NCI-H1048 (cell line): Measurements from ENCODE around the gene RNF39.
"Not testable (repeated sequence)": the region's sequence is repeated elsewhere in the genome, so short reads cannot be mapped to it uniquely, and the experiment has no call there.

Experiments used
- DNase-seq: peaks from one replicate; lab custom pipeline; 2025; lab: John Stamatoyannopoulos, UW

RNF39 gene

DNA sequence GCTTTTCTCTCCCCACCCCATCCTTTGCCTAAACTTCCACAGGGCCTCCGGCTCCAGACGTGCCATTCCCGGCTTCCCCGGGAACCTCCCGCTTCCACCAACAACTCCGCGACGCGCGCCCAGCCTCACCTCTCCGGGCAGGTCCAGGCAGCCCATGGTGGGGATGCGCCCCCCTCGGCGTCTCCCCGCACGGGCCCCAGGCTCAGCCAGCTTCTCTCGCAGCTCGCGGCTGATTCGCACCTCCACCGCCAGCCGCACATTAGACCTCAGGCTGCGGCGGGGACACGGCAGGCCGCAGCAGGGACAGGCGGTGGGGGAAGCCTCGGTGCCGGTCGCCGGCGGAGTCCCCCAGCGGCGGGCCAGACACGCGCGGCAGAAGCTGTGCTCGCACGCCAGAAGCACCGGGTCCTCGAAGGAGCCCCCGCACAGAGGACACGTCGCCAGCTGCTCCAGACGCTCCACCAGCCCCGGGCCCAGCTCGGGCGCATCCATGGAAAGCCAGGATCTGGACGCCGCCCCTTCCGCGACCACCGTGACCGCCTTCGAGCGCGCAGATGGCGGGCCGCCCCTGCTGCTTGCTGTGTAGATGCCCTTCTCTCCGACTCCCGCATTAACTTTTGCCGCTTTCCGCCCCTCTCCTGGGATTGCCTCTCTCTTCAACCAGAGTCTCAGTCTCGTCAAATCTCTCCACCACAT is at the start of gene RNF39:
TSS of gene RNF39 (minus strand) at position 676 of the 696 bp plus-strand sequence. CDS start at position 492, 184 bp downstream.
- no peak for DNase-seq

DNA sequence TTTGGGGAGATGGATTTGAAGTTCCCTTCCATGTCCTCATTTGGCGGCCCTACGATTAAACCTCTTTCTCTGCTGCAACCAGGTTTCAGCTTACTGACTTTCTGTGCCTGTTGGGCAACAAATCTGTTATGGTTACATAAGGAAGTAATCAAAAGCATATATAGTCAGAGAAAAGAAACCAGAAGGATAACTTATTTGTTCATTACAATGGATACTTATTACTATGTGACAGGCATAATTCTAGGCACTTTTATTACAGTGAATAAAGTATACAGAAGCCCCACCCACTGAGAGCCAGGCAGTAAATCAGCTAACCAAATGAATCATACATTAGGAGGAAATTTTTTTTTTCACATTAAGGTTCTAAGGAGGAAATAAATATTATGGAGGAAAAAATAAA is 46.9 kb upstream of the RNF39 start:
- DNase-seq, result no peak

GRCh38 chr6:30121446-30122366 is 46.1 kb upstream of the RNF39 start:
- DNase-seq, result no peak

GRCh38 chr6:30118691-30119090 is 43.1 kb upstream of the RNF39 start:
- not testable (repeated sequence) for DNase-seq

- DNase-seq, result no peak
Observed at GRCh38 chr6:30116724-30117123, 41.2 kb upstream of the RNF39 start.

GRCh38 chr6:30113841-30114240 is 38.3 kb upstream of the RNF39 start:
- no peak for DNase-seq

DNA sequence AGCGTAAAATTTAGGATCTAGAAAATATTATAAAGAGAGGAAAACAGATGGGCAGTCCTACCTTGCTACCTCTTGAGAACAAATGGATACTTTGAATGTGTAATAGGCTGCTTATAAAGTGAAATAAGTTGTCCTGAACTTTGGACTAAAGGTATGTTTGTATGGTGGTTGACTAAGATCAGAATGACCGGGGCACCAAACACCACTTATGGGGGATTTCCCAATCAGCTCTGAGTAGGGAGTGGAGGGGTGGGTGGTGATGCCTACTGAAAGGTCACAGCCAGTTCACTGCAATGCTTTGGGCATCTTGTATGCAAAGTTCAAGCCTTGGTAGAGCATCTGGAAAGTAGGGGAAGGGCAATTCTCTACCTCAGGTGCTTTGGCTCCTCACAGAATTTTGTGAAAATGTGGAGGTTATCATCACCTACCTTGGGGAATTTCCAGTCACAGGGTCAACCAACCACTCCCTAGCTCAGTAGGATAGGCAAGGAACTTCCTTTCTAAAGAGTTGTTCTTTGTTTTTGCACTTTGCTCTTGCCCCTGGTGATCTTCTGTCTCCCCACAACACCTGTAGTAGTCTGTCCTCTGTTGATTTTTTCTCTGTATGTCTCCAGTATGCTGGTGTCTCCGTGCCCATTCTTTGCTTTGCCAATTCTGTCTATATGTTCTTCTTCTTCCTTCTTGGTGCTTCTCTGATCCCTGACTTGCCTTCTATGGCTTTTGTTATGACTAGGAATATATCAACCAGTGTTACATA is 37.6 kb upstream of the RNF39 start, which contains the start of gene TRIM31:
TSS of gene TRIM31 (minus strand) at position 88 of the 757 bp plus-strand sequence. CDS start 285 bp downstream, outside the sequence.
- DNase-seq, result no peak

DNA sequence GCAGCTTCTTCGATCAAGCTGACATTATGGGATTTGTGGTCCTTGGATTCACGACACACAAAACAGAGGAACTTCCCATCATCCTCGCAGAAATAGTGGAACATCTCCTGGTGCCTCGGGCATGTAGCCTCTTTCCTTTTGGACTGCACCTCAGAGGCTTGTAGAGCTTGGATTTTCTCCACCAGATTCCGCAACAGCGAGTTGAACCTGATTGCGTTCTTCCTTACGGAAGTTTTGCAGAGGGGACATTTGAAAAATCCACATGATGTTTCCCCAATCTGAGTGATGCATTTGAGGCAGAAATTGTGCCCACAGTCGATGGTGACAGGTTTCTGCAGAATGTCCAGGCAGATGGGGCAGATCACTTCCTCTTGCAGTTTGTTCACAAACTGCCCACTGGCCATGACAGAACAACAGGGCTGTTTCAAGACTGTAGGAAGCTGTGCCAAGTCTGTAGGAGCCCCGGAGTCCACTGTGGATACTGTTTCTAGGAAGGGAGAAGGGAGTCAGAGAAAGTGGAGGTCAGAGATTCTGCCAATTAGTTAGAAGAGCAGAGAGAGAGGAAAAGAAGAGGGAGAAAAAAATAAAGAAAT is 36.9 kb upstream of the RNF39 start:
- DNase-seq, result no peak

DNA sequence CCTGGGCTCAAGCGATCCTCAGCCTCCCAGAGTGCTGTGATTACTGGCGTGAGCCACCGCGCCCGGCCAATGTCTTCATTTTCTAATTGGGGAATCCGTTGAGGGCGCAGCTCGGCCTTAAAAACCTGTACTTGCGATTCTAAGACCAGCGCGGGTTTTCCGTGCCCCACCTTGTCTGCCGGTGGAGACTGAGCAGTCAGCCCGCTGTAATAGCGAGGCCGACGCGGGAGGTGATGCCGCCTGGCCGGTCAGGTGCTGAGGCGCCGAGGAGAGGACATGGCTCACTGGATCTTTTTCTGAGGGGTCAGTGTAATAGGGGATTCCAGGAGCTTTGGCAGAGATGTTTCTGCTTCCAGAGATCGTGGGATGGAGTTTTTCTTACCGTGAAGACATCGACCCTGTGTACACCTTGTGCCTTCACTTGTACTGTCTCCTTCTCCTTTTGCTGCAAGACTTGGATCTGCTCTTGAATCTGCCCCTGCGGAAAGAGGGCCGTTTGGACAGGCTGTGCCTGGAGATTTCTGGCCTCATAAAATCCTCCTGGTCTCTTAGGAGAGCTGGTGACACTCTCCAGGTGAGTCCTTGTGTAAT is 35.8 kb upstream of the RNF39 start:
- no peak for DNase-seq

DNA sequence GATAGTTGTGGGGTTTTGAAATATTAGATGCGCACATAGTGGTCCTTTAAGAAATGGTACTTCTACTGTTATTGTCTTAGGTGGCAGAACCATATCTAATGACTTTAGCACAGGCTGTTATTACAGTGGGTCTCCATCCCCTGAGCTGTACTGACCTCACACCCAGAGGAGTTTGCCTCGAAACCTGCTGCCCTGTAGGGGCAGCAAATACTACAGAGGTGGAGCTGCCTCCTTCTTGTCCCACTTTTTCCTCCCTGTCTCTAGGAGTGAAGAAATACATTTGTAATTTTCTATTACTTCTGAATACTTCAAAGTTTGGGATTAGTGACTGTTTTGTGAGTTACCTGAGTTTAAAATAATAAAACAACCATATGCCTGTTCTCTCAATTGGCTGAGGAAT is 29.1 kb upstream of the RNF39 start:
- no peak for DNase-seq

DNA sequence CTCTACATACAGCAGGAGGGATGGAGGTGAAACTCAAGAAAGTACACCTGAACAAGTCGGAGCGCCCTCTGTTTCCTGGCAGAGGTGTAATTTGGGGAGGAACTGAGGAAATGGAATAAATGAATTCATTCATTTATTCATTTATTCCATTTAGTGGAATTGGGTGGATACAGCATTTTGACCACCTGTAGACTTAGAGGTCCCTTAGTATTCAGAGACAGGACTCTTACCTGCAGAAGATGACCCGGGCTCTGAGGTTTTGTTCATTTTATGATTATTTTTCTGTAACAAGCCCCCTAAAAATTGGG is 28.3 kb upstream of the RNF39 start:
- no peak for DNase-seq

GRCh38 chr6:30102970-30103871 is 27.7 kb upstream of the RNF39 start:
- DNase-seq, result peak; percentile 80

- no peak for DNase-seq
Observed at GRCh38 chr6:30102414-30102969, 26.9 kb upstream of the RNF39 start.

DNA sequence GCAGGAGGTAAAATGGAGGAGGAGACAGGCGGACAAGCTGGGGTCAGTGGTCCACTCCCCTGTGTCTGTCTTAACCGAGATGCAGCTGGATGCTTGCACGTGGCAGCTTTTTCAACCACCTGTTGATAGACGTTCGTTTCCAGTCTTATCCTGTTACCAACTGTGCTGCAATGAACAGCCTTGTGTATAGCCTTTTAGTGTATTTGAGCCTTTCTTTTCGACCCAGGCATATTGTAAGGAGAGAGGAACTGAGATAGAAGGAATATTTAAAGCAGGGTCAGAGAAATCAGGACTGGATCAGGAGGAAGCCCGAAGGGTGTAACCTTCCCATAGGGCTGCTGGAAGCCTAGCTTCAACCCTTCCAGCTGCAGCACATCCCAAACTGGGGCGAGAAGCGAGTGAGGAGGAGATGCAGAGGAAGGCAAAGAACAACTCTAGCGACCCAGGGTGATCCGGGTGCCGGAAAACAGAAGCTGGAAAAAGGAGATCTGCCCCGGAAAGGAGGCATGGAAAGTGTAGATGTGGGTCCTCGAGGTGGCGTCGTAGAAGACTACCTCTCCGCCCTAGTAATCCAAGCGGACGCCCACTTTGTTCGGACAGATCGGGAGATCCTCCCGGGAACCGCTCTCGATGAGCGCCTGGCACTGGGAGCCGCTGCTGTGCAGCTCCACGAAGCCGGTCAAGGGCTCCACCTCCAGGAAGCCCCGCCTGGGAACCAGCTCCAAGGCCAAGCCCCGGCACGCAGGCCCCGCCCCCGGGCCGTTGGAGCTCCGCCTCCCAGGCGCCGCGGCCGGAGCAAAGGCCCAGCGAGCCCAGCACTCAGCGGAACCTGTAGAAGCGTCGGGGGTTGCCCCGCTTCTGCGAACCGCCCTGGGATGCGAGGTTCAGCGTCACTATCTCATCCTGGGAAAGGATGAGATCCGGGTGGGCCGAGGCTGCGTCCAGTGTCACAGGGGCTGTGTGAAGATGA is 26.2 kb upstream of the RNF39 start:
- peak; percentile 45 for DNase-seq

DNA sequence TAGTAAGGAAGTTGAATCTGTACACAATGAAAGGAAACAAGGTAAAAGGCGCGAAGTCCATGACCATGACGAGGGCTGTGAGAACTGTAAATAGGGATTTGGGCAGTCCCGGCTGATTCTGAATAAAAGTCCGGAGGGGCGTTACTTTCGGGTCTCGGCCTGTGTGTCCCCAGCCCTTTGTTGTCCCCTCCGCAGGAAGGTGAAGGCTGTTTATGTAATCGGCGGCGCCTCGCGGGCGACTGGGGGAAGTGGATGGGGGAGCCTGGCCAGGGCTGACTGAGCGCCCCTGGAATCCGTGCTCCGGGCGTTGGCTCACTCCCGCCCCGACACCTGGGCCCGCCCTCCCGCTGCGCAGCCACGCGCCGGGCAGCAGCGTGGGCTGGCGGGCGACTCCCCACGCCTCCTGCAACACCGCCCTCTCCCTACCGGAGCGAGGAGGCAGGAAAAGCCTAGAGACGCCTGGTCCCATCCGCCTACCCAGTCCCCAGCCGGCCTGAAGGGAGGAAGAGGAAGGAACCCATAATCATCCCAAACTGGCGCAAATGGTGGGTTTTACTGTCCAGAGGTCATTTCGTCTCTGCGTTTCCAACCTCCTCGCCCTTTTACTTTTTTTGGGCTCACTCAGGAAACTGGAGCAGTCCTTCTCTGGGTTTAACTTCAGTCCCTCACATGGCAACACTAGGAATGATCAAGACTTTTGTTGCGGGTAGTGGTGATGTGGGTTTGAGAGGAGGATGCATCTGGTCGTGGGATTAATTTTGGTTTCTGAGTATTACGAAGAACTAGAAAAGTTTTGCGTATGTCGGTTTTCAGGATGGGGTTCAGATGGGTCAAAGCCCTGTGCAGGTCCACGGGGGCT is 25.2 kb upstream of the RNF39 start:
- no peak for DNase-seq

- DNase-seq, result no peak
Observed at GRCh38 chr6:30100154-30100553, 24.6 kb upstream of the RNF39 start.

GRCh38 chr6:30097902-30098768 is 22.6 kb upstream of the RNF39 start:
- DNase-seq, result no peak
